Superior temporal gyrus (tissue), 1 donor: ENCODE results near the gene CDK17.
"Not testable (repeated sequence)": the region's sequence is repeated elsewhere in the genome, so short reads cannot be mapped to it uniquely, and the experiment has no call there.

Experiments used
- DNase-seq: peaks from one replicate; pipeline ENCODE4 v3.0.0-alpha.2; 2016; ENCODE audit errors: extremely low spot score

The CDK17 gene

DNA sequence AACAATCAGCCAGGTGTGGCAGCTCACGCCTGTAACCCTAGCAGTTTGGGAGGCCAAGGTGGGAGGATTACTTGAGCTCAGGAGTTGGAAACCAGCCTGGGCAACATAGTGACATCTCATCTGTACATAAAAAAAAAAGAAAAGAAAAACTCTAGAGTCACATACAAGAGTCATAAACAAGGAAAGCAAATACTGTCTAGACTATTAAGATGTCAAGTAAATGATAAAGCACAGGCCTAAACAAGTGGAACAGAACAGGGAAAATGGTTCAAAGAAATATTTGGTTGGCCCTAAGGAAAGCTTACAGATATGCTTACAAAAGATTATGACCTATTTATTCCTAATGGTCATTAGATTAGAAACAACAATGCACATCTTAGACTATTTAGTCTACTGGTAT, 12.3 kb downstream of the CDK17 start:
- no peak for DNase-seq

DNA sequence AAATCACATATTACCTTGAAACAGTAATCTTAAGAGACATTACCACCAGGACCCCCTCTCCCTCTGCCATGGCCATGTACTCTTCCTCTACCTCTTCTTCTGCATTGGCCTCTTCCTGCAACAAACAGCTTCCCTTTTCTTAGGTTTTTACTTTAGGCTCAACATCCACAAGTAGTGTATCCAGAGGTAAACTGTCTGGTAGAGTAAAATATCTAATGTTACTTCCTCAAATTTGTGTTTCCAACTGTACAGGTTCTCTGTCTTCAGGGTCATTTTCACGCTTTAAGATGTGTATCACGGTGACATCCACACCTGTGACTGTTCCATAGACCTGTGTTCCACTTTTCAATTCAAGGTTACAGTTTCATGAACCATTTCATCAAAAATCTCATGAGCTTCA, 13.4 kb downstream of the CDK17 start:
- DNase-seq = no peak

DNA sequence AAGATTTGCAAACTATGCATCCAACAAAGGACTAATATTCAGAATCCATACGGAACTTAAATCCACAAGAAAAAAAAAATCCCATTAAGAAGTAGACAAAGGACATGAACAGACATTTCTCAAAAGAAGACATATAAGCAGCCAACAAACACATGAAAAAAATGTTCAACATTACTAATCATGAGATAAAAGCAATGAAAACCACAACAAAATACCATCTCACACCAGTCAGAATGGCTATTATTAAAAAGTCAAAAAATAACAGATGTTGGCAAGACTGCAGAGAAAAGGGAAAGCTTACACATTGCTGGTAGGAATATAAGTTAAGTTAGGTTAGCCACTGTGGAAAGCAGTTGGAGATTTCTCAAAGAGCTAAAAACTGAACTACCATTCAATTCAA, 16.2 kb downstream of the CDK17 start:
- no peak for DNase-seq

DNA sequence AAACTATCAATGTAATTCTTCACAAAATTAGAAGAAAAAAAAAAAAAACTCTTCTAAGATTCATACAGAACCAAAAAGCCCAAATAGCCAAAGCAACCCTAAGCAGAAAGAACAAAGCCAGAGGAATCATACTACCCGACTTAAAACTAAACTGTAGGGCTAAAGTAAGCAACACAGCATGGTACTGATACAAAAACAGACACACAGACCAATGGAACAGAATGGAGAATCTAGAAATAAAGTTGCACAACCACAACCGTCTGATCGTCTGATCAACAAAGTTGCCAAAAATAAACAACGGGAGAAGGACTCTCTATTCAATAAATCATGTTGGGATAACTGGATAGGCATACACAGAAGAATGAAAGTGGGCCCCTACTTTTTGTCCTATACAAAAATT, 16.9 kb downstream of the CDK17 start:
- no peak for DNase-seq

DNA sequence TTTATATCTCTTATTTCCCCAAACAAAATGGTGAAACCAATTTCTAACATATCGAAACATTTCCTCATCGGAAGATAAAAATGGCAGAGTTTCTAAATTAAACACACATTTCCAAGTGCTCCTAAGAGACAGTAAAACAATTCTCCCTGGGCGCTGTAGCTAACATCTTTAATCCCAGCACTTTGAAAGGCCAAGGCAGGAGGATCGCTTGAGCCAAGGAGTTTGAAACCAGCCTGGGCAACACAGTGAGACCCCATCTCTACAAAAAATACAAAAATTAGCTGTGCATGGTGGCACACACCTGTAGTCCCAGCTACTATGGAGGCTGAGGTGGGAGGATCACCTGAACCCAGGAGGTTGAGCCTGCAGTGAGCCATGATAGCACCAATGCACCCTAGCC, 20.5 kb downstream of the CDK17 start:
- not testable (repeated sequence) for DNase-seq

DNA sequence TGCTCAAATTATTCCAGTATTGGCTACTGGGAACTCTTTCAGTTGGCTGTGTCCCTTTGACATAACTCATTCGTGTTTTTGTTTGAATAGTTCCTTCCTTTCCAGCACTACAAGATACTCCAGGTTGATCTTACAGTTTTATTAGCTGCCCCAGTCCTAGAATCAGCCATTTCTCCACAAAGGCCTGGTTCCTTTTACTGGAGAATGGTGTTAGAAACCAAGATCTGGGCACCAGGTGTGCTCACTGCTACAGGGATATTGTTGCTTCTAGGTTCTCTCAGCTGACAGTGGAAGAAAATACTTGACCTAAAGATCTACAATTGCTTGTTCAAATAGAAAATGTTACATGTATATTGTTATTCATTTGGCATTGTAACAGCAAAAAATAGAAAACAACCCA, 21.9 kb downstream of the CDK17 start:
- no peak for DNase-seq

DNA sequence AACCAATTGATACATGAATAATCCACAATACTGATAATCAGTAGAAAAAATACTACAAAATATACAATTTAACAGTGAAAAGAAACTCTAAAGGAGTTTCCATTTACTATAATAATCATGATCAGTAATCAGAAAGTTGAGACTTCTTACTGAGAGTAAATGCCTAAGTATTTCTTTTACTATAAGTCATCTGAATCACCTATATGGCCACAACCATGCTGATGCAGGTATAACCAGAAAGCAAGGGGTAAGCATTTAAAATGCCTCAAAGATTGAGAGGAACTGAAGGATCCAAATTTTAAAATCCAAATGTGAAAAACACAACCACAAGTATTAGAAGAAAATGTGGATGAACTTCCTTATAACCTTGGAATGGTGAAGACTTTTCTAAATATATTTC, 23.4 kb downstream of the CDK17 start:
- DNase-seq = no peak

DNA sequence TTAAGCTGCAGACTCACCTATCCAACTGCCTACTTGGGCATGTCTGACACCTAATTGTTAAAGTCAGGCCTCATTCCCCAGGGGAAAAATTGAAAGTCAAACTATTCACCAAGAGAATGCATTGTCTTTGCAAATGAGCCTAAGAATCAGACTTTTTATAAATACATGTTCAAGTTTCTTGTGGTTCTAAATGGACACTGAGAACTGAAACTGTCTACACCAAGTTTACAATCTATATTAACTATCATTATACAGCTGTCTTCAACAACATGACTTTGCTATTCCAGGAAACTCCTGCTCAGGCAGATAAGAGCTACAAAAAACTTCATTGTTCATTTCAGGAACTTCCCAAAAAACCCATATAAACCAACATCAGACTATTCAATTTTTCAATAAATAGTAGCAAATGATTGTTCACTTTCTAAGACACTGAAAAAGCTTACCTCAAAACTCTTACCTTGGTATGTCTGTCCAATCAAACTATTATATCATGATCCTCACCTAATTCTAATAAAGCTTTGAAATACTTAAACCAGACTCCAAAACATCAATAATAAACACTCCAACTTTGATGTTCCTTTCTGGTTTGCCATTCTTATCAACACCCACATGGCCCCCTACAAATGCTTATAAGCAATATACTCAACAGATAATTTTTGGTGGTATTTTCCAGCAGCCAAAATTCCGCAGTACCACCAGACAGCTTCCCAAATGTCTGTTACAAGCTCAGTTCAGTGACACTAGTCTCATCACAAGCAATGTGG, 24.2 kb downstream of the CDK17 start:
- DNase-seq = no peak

DNA sequence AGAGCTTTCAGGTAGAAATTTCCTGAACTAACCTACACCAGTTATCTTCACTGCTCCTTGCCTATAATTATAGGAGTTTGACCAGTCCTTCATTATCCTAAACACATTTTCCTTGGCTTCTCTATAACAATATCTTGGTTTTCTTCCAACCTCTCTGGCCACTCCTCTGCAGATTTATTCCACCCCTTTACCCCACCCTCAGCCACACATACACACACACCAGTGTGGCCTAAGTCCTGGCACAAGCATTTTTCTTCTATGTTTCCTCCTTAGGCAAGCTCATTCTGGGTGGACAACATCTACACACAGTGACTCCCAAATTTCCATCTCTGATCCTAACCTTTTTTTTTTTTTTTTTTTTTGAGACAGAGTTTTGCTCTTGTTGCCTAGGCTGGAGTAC, 25.1 kb downstream of the CDK17 start:
- no peak for DNase-seq

DNA sequence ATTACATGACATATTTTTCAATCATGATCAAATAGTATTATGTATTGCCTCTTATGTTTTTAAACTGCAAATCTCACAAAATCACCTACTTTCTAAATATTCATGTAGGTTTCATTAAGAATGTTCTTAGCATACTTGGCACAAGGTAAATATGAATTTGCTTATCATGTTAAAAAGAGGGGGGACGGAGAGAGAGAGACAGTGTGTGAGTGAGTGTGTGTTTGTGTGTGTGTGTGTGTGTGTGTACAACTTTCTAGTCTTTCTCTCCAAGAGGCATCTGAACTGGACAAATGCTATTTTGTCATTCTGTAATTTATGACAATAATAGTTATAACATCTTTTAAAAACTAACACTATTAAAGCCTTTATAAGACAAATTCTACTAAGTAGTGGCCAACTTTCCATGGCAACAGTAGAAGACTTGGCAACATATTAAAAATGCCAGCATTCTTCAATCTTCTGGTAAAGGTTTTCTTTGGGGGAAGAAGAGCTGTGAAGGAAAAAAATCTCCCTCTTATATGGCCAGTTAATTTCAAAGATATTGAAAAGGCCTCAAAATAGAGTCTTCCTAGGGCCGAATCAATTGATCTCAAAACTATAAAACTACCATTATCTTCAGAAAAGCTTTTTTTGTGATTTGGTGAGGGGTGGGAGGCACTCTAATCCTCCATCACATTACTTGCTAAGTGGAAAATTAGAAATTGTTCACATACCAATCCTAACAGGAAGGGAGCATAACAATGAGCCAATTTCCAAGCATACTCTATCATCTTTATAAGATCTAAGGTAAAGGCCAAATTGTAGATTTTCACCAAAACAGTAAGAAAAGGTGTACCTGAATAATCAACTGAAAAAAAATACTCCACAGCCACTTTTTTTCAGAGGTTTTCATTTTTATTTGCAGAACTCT, 28.2 kb downstream of the CDK17 start:
- DNase-seq = no peak

DNA sequence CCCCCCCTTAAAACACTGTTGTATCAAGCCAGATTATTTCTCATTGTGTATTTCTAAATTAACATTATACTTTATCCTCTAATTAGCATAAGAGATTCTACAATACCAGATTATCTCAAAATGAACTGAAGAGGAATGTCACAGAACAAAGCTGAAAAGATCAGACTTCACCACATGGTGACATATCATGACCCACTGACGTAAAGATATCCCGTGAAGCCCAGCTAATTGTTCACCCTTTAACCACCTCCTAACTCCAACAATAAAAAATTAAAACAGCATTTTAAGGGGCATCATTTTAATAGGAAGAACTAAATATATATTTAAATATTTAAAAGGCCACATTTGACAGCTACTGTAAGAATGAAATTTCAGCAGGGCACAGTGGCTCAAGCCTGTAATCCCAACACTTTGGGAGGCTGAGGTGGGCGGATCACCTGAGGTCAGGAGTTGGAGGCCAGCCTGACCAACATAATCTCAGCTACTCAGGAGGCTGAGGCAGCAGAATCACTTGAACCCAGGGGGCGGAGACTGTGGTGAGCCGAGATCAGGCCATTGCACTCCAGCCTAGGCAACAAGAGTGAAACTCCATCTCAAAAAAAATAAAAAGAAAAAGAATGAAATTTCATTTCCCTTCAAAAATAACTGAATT, 29.0 kb downstream of the CDK17 start:
- no peak for DNase-seq

DNA sequence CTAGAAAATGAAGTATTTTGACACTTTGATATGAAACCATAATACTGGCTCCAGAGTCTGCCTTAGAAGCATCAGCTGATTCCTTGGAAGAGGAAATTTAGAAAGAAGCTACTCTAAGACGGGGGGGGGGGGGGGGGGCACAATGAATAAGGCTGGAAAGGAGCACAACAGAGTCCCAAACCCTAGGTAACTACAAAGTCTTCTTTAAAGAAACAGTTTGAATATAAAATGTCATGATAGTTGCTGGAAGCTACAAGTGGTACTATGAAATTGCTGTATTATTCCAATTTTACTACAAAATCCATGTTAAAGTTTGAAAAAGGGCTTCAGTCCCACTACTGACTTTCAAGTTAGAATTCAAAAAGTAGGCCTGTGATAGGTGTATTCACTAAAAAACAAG, 31.6 kb downstream of the CDK17 start:
- DNase-seq = no peak

DNA sequence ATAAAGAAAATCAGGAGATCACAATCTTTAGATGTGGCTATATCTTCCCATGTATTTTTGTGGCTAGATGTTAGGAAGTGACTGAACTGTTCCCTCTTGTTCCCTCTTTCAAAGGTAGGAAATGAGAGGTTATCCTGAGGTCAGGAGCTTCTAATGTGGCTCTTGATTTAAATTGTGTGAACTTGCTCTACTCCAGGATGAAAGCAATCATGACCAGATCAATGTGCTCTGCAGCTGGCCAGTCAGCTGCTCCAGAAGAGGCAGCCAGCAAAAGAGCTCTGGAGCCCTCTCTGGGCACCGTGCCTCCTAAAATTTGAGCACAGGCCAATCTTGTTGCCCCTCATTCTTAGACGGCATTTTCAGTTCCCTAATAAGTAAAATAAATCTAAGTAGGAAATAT, 32.0 kb downstream of the CDK17 start:
- DNase-seq = peak; percentile 73

DNA sequence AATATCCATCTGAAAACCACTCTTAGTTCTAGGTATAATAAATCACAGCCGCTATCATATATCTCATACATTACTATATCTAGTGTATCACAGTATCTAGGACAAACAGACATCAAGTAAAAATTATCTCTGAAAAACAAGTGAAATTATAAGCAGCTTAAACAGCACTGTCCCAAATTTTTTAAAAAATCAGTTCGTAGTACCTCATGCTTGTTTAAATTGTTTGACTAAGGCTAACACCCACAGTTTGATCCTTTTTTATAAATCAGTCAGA, 33.9 kb downstream of the CDK17 start:
- no peak for DNase-seq

DNA sequence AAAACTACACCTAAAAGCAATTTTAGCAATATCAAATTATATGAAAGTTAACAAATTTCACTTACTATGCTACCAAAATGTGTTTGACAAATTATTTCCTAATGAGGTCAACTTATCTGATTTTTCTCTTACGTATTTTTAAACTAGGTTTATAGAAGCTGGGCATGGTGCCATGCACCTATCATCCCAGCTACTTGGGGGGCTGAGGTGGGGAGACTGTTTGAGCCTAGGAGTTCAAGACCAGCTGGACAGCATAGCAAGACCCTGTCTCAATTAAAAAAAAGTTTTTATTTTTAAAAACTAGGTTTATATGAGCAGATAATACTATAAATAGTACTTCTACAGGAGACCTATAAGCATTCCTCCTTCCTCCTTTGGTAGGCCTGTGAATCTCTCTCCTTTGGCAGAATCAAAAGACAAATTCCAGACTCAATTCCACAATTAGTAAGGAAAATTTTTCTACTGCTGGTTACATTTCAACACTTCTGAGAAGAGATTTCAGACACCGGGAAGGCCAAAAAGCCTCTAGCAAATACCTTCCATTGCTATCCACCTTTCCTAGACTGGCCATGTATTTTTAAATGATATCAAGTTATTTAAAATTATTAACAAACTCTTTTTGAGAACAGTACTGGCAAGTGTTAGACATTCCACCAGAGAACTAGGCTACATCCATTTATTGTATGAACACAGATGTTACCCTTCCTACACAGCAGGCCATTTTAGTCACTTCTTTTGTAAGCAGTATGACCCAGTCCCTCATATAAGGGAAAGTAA, 34.4 kb downstream of the CDK17 start:
- no peak for DNase-seq

DNA sequence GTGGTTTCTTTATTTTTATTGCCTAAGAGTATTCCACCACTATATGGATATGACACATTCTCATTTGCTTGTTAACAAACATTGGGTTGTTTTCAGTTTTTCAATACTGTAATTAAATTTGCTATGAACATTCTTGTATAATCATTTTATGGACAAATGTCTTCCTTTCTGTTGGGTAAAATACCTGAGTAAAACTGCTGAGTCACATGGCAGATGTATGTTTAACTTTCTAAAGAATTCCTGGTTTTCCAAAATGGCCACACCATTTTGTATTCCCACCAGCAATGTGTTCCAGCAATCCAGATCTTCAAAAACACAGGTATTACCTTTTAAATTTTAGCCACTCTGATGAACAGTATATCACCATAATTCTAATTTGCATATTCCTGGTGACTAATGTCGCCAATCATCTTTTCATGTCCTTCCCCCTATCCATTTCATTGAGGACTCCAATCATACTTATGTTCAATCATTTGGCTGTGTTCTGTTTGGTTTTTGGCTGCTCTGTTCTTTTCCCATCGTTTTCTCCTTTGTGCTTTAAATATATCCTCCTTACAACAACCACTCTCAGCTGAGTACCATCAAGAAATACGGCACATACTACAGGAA, 36.0 kb downstream of the CDK17 start:
- no peak for DNase-seq

DNA sequence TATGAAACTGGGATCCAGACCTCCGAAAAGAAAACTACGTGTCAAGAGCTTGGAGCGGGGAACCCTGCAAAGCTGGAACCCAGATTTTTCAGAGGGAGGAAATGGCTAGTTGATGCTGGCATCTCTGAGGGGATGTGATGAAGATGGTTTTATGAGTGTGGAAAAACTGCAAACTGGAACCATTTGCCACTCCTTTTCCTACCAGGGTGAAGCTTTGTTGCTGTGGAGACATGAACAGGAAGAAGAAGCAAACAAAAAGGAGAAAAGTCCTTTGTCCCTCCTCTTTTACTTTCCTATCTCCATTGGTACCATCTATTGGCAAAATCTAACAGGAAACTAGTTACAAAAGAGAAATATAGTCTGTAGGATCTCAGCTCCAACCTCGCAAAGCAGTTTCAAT, 39.2 kb downstream of the CDK17 start:
- no peak for DNase-seq

DNA sequence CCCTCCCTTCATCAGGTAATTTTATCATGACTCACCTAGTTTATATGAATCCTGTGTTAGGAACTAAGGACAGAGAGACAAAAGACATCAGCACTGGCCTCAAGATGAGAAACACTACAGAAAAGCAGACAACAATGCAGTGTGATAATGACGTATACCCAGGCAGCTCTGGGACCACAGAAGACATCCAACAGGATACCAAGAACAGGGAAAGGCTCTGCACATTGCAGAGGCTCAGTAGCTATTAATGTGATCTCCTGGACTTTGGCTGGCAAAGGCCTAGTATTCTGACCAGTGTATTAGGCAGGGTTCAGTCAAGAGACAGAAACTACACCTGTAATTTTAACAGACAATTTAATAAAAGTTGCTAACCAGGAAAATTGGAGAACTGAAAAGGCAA, 39.7 kb downstream of the CDK17 start:
- no peak for DNase-seq

DNA sequence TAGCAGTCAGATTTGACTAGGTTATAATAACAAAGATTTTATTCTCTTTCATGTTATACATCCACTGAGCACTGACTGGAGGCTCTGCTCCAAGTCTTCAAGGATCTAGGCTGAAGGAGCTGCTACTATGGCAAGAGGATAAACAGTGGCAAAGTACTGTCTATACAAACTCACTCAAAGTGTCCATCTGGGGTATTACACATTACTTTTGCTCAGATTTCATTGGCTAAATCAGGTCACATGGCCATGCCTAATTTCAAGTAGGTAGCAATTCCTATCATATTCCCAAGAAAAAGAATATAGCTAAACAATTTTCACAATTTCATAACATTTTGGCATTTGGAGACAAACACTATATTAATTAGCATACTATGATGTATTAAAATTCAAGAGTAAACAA, 40.9 kb downstream of the CDK17 start:
- DNase-seq = no peak

DNA sequence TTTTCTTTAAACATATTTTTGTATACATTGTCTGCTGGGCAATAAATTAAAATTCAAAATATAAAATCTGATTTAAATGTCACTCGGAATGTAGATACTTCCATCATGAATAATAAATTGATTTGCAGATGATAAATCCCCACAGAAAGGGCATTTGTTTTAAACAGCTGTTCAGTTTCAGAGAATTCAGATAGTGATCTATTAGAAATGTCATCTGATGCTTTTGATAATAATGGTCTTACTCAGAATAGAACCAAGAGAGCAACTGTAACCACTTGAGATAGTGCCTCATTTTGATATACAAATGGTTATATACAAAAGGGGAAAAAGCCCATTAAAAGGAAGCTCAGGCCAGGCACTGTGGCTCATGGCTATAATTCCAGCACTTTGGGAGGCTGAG, 43.4 kb downstream of the CDK17 start:
- no peak for DNase-seq

DNA sequence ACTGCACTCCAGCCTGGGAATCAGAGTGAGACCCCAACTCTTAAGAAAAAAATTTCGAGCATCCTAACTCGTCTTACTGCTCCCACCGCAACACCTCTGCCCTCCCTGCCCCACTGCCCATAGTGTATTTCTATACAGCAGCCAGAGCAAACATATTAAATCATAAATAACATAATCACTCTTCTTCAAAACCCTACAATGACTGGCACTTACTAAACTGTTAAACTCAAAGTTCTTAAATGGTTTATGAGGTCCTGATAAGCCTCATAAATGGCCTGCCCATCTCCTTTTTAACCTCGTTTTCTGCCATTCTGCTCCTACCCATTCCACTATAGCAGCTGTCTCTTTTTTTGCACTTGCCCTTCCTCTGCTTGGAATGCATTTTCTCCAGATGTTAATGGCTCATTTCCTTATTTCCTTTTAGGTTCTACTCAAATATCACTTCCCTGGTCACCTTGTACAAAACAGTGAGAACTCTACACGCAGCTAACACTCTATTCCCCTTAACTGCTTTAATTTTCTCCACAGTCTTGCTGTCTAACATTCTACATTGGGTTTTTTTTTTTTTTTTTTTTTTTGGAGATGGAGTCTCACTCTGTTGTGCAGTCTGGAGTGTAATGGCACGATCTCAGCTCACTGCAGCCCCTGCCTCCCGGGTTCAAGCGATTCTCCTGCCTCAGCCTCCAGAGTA, 45.2 kb downstream of the CDK17 start:
- no peak for DNase-seq
